Esophagus (tissue), 2 donors: Measurements from ENCODE around the gene KRT37. TPM values are rescaled to one million over a fixed set of nuclear protein-coding genes. Genes with fewer than 3 reads are reported as not detected.
"Not testable (repeated sequence)": the region's sequence is repeated elsewhere in the genome, so short reads cannot be mapped to it uniquely, and the experiment has no call there.

Experiments used
- H3K27ac ChIP-seq, 2 donors: one replicate each; pipeline ENCODE4 v1.5.1; 2013; ENCODE audit warnings: low read depth in 2 of 2, mild to moderate bottlenecking in 2 of 2, inconsistent platforms in 1 of 2, low read length in 1 of 2, moderate library complexity in 1 of 2
- H3K27me3 ChIP-seq, 2 donors: one replicate each; pipeline ENCODE4 v1.6.1; 2013; ENCODE audit warnings: low read length in 2 of 2, control low read depth in 1 of 2, mild to moderate bottlenecking in 1 of 2; ENCODE audit not compliant: insufficient read depth in 2 of 2, control insufficient read depth in 1 of 2
- H3K36me3 ChIP-seq, 2 donors: one replicate each; pipeline ENCODE4 v1.6.1; 2013; ENCODE audit warnings: low read length in 1 of 2; ENCODE audit not compliant: control insufficient read depth in 2 of 2, insufficient read depth in 2 of 2
- H3K4me1 ChIP-seq, 2 donors: one replicate each; pipeline ENCODE4 v1.6.1; 2013; ENCODE audit warnings: low read length in 1 of 2; ENCODE audit not compliant: control insufficient read depth in 2 of 2, insufficient read depth in 2 of 2
- H3K4me3 ChIP-seq, 2 donors: one replicate each; pipeline ENCODE4 v1.5.1; 2013; ENCODE audit warnings: low read length in 2 of 2, mild to moderate bottlenecking in 2 of 2, low read depth in 1 of 2, moderate library complexity in 1 of 2
- H3K9me3 ChIP-seq, 2 donors: one replicate each; pipeline ENCODE4 v1.6.1; 2013; ENCODE audit warnings: mild to moderate bottlenecking in 2 of 2, low read depth in 1 of 2, low read length in 1 of 2, moderate library complexity in 1 of 2; ENCODE audit not compliant: control insufficient read depth in 2 of 2, insufficient read depth in 1 of 2
- whole genome bisulfite sequencing, 2 donors: extraction: QIAGEN DNeasy Blood & Tissue Kit; methylation state at CpG; one replicate each; pipeline ENCODE4 v1.1.7; 2013; 5-methylcytosine and 5-hydroxymethylcytosine counted together
- polyA plus RNA-seq, 2 donors: library from polyadenylated mRNA; stranded (reverse); fragments of 200-250 nt; gene quantifications; one replicate each; pipeline ENCODE4 v1.2.3, GENCODE V29; 2013
- donor health status: healthy with polysubstance abuse.
- donor health status: Bipolar disorder and iron deficiency.

The KRT37 gene
- polyA plus RNA-seq, 2 donors, result not detected

- H3K27ac ChIP-seq, H3K4me3 ChIP-seq, H3K9me3 ChIP-seq, H3K36me3 ChIP-seq, H3K27me3 ChIP-seq: not testable (repeated sequence)
- 88 to 91% methylated on average over 10 to 11 of the region's 11 CpGs for WGBS, 2 donors
- H3K4me1 ChIP-seq, result peaks cover 3 to 21% of the 10 kb centered on the region in 2 donors
These were observed 1.8 kb downstream of the KRT37 start for GRCh38 chr17:41422586-41422985.

GRCh38 chr17:41421617-41422016 lies 2.8 kb downstream of the KRT37 start:
- Histone ChIP-seq H3K36me3 (no peaks in the 10 kb centered on the region), H3K27me3 (no peaks in the 10 kb centered on the region), H3K27ac (peak overlapping the region in 1 of 2 donors; percentile 74), H3K4me1 (peaks cover 3 to 24% of the 10 kb centered on the region in 2 donors), H3K4me3 (no peak overlapping the region), H3K9me3 (no peaks in the 10 kb centered on the region)
- WGBS, 2 donors, result 73 to 86% methylated on average over 4 of the region's 4 CpGs

GRCh38 chr17:41421116-41421515 lies 3.3 kb downstream of the KRT37 start:
- Histone ChIP-seq H3K4me3 (no peak overlapping the region), H3K27ac (peak overlapping the region; percentile 66 to 74), H3K36me3 (no peaks in the 10 kb centered on the region), H3K27me3 (no peaks in the 10 kb centered on the region), H3K4me1 (peaks cover 3 to 24% of the 10 kb centered on the region in 2 donors), H3K9me3 (no peaks in the 10 kb centered on the region)
- WGBS, 2 donors, result 48 to 67% methylated on average over 9 of the region's 9 CpGs

DNA sequence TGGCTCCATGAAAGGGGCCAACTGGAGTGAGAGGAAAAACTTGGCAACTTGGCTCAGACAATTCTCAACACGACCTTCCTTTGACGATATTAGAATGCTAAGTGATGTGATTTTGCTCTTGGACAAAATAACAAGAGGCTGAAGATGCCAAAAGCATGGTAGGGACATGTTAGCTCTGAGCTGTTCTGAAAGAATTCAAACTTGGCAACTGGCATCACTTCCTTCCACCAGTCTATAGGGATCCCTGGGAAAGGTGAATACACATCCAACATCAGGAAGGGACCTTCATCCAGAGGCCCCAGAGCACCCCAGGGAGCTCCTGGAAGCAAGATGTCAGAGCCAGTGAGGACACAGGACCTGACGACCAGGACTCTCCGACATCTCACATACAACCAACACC lies 4.3 kb downstream of the KRT37 start:
- H3K27ac ChIP-seq, result peak overlapping the region; percentile 59 to 74

DNA sequence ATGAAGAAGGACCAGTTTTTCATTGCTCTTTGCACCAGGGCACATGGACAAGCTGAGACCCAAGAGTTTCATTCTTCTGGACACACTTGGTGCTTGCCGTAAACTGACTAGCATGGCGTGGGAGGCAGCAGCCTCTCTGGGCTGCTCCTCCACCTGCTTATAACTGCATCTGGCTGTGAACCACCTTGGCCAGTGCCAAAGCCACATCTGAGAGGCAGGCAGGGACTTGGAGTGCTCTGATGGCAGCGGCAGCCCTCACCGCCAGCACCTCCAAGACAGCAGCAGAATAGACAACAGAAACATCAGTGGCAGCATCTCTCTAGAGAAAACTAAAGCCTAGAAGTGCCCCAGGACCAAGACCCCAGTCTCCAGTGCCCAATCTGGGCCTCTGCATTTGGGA lies 4.7 kb downstream of the KRT37 start:
- WGBS, 2 donors, result 51 to 74% methylated on average over 4 of the region's 4 CpGs

More for the DNA sequence above, 4.3 kb downstream of the KRT37 start:
- Histone ChIP-seq H3K27me3 (no peaks in the 10 kb centered on the region), H3K4me1 (peaks cover 3 to 24% of the 10 kb centered on the region in 2 donors), H3K4me3 (no peak overlapping the region), H3K9me3 (no peaks in the 10 kb centered on the region), H3K36me3 (no peaks in the 10 kb centered on the region)
- WGBS, 2 donors, result 44 to 53% methylated on average over 4 of the region's 4 CpGs

GRCh38 chr17:41418116-41418860 lies 6.1 kb downstream of the KRT37 start:
- H3K4me1 ChIP-seq, result peaks cover 3 to 24% of the 10 kb centered on the region in 2 donors
- no peak overlapping the region for H3K4me3 ChIP-seq
- 68 to 78% methylated on average over 7 of the region's 7 CpGs for WGBS, 2 donors
- H3K27ac ChIP-seq, result peak overlapping the region; percentile 13 to 53
- H3K27me3 ChIP-seq, result no peaks in the 10 kb centered on the region
- no peaks in the 10 kb centered on the region for H3K36me3 ChIP-seq
- H3K9me3 ChIP-seq, result no peaks in the 10 kb centered on the region

More for the DNA sequence above, 4.7 kb downstream of the KRT37 start:
- Histone ChIP-seq H3K4me1 (peaks cover 3 to 24% of the 10 kb centered on the region in 2 donors), H3K27ac (peak overlapping the region; percentile 6 to 73), H3K36me3 (no peaks in the 10 kb centered on the region), H3K4me3 (no peak overlapping the region), H3K9me3 (no peaks in the 10 kb centered on the region), H3K27me3 (no peaks in the 10 kb centered on the region)

GRCh38 chr17:41417576-41418015 lies 6.8 kb downstream of the KRT37 start:
- Histone ChIP-seq H3K4me3 (no peak overlapping the region), H3K9me3 (no peaks in the 10 kb centered on the region), H3K27me3 (no peaks in the 10 kb centered on the region), H3K27ac (peak overlapping the region; percentile 72 to 81), H3K36me3 (no peaks in the 10 kb centered on the region), H3K4me1 (peaks cover 3 to 24% of the 10 kb centered on the region in 2 donors)
- WGBS, 2 donors, result 35 to 42% methylated on average over 4 of the region's 4 CpGs

DNA sequence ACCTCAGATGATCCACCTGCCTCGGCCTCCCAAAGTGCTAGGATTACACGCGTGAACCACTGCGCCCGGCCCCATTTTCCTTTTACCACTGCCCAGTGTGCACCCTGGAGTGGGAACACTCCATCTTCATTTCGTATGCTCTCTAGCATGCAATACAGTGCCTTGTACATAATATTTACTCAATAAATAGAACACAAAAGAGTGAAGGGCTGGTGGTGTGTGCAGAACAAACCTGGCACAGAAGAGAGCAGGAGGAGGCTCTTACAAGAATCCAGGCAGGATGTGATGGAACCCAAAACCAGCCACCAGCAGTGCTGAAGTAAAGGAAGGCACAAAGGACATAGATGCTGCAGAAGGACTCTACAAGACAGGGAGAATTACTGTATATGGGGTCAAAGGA lies 7.3 kb downstream of the KRT37 start:
- Histone ChIP-seq H3K4me1 (peaks cover 3 to 24% of the 10 kb centered on the region in 2 donors), H3K36me3 (no peaks in the 10 kb centered on the region), H3K27me3 (no peaks in the 10 kb centered on the region), H3K4me3 (no peak overlapping the region), H3K9me3 (no peaks in the 10 kb centered on the region), H3K27ac (peak overlapping the region in 1 of 2 donors; percentile 72)
- 90 to 95% methylated on average over 6 of the region's 6 CpGs for WGBS, 2 donors

GRCh38 chr17:41416479-41416878 lies 7.9 kb downstream of the KRT37 start:
- peaks cover 3 to 24% of the 10 kb centered on the region in 2 donors for H3K4me1 ChIP-seq
- no peak overlapping the region for H3K4me3 ChIP-seq
- no peaks in the 10 kb centered on the region for H3K27me3 ChIP-seq
- no peak overlapping the region for H3K27ac ChIP-seq
- H3K9me3 ChIP-seq, result no peaks in the 10 kb centered on the region
- 82 to 83% methylated on average over 5 of the region's 5 CpGs for WGBS, 2 donors
- no peaks in the 10 kb centered on the region for H3K36me3 ChIP-seq

DNA sequence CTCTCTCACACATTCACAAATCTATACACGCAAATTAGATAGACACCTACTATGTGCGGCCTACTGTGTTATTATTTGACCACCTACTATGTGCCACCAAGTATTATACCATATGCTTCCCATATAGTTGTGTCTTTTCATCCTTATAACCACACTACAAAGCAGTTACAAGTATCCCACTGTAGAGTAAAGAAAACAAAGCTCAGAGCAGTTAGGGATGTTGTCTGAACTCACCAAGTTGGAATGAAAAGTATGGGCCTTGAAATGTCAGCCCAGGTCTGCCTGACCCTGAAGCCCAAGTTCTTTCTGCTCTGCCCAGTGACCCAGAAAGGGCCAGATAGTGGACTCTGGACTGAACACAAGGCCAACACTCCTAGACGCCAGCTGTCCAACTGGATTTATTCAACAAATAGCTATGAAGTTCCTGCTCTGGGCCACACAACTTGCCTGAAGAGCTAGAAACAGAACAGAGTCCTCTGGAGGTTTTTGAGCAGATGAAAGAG lies 8.5 kb downstream of the KRT37 start:
- H3K4me3 ChIP-seq, result no peak overlapping the region
- no peaks in the 10 kb centered on the region for H3K36me3 ChIP-seq
- H3K4me1 ChIP-seq, result peaks cover 3 to 24% of the 10 kb centered on the region in 2 donors
- H3K9me3 ChIP-seq, result no peaks in the 10 kb centered on the region
- H3K27ac ChIP-seq, result no peak overlapping the region
- H3K27me3 ChIP-seq, result no peaks in the 10 kb centered on the region
- whole genome bisulfite sequencing, 2 donors, result 71 to 75% methylated on average over 3 of the region's 3 CpGs
